Astrocyte (in vitro differentiated cells and primary cell): ENCODE data around the gene WSB1. TPM values are rescaled to one million over a fixed set of nuclear protein-coding genes. Genes with fewer than 3 reads are reported as not detected.

ENCODE experiments used
- DNase-seq: peaks from one replicate; pipeline ENCODE4 v3.0.0-alpha.2; 2010; ENCODE audit warnings: low read depth
- FAIRE-seq: peaks from 2 replicates; lab custom pipeline; 2011; peaks lifted over from hg19 to GRCh38; lab: Jason Lieb, UNC
- H2AFZ ChIP-seq: 2 replicates; pipeline ENCODE4 v1.6.0; 2012; ENCODE audit warnings: low read depth, low read length, inconsistent platforms
- H3K27ac ChIP-seq: 2 replicates; pipeline ENCODE4 v1.5.1; 2011; ENCODE audit warnings: low read depth, low read length, inconsistent platforms
- H3K27me3 ChIP-seq: 2 replicates; pipeline ENCODE4 v1.6.0; 2011; ENCODE audit warnings: low read length, inconsistent platforms; ENCODE audit not compliant: insufficient read depth
- H3K36me3 ChIP-seq: 2 replicates; pipeline ENCODE4 v1.5.1; 2011; ENCODE audit warnings: low read length, inconsistent platforms; ENCODE audit not compliant: insufficient read depth
- H3K4me1 ChIP-seq: 2 replicates; pipeline ENCODE4 v1.5.1; 2011; ENCODE audit warnings: low read length, inconsistent platforms; ENCODE audit not compliant: insufficient read depth
- H3K4me2 ChIP-seq: 2 replicates; pipeline ENCODE4 v1.6.0; 2012; ENCODE audit warnings: low read length, inconsistent platforms
- H3K4me3 ChIP-seq: 2 replicates; pipeline ENCODE4 v1.5.1; 2011; ENCODE audit warnings: low read depth, mild to moderate bottlenecking, low read length, inconsistent platforms; ENCODE audit not compliant: insufficient read depth
- H3K79me2 ChIP-seq: 2 replicates; pipeline ENCODE4 v1.6.0; 2012; ENCODE audit warnings: mild to moderate bottlenecking, low read length, inconsistent platforms; ENCODE audit not compliant: insufficient read depth
- H3K9ac ChIP-seq: 2 replicates; pipeline ENCODE4 v1.6.0; 2012; ENCODE audit warnings: mild to moderate bottlenecking, low read length, inconsistent platforms
- H3K9me3 ChIP-seq: 2 replicates; pipeline ENCODE4 v1.5.1; 2012; ENCODE audit warnings: low read depth, mild to moderate bottlenecking, low read length, inconsistent platforms; ENCODE audit not compliant: insufficient read depth
- H4K20me1 ChIP-seq: 2 replicates; pipeline ENCODE4 v1.6.0; 2012; ENCODE audit warnings: low read length, inconsistent platforms; ENCODE audit not compliant: insufficient read depth
- H3K27ac Mint-ChIP-seq: one replicate; pipeline ENCODE4 v1.8.0; 2021; ENCODE audit warnings: mild to moderate bottlenecking, mixed read lengths; ENCODE audit not compliant: unreplicated experiment
- H3K27me3 Mint-ChIP-seq: one replicate; pipeline ENCODE4 v1.8.0; 2021; ENCODE audit warnings: low read depth, mixed read lengths; ENCODE audit not compliant: unreplicated experiment
- H3K36me3 Mint-ChIP-seq: one replicate; pipeline ENCODE4 v1.8.0; 2021; ENCODE audit warnings: low read depth, mixed read lengths; ENCODE audit not compliant: unreplicated experiment
- H3K4me1 Mint-ChIP-seq: one replicate; pipeline ENCODE4 v1.8.0; 2021; ENCODE audit warnings: low read depth, mixed read lengths; ENCODE audit not compliant: unreplicated experiment
- H3K4me3 Mint-ChIP-seq: one replicate; pipeline ENCODE4 v1.8.0; 2021; ENCODE audit warnings: mild to moderate bottlenecking, moderate library complexity, mixed read lengths; ENCODE audit not compliant: unreplicated experiment
- H3K9me3 Mint-ChIP-seq: one replicate; pipeline ENCODE4 v1.8.0; 2021; ENCODE audit warnings: mild to moderate bottlenecking, mixed read lengths; ENCODE audit not compliant: unreplicated experiment
- EZH2 ChIP-seq: IDR thresholded peaks from 2 replicates; pipeline ENCODE4 v1.6.1; 2012; ENCODE audit warnings: mild to moderate bottlenecking, low read length, inconsistent platforms; ENCODE audit not compliant: insufficient read depth
- total RNA-seq: library from RNA; stranded (reverse); gene quantifications from 2 replicates; pipeline ENCODE4 v1.2.1, GENCODE V29; 2021
- TF ChIP-seq, protein P1 (sequence below): IDR thresholded peaks from 2 replicates; pipeline ENCODE4 v1.5.1; 2011; ENCODE audit warnings: low read depth, mild to moderate bottlenecking, inconsistent platforms, low read length, moderate library complexity; ENCODE audit not compliant: insufficient read depth

The WSB1 gene
- total RNA-seq, 1 donor from 2014 or later: 217 TPM

DNA sequence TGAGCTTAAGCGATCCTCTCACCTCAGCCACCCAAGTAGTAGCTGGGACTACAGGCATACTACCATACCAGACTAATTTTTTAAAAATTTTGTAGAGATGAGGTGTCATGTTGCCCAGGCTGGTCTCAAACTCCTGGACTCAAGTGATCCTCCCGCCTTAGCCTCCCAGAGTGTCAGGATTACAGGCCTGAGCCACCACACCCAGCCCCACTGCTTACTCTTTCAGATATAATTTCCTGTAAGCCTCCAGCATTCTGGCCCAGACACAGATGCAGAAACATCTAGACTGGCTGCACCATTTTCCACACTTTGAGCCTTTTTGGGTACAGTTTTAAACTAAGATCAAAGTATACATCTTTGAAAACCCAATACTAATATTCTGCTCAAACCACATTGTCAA lies 8.4 kb upstream of the WSB1 start:
- no peaks in the 10 kb centered on the region for H4K20me1 ChIP-seq
- H3K9me3 Mint-ChIP-seq: no peaks in the 10 kb centered on the region
- H3K4me2 ChIP-seq: no peak overlapping the region
- peaks cover 5% of the 10 kb centered on the region for H3K27me3 ChIP-seq
- no peak overlapping the region for H3K4me3 Mint-ChIP-seq
- TF ChIP-seq EZH2: no peak
- TF ChIP-seq, protein P1, sequence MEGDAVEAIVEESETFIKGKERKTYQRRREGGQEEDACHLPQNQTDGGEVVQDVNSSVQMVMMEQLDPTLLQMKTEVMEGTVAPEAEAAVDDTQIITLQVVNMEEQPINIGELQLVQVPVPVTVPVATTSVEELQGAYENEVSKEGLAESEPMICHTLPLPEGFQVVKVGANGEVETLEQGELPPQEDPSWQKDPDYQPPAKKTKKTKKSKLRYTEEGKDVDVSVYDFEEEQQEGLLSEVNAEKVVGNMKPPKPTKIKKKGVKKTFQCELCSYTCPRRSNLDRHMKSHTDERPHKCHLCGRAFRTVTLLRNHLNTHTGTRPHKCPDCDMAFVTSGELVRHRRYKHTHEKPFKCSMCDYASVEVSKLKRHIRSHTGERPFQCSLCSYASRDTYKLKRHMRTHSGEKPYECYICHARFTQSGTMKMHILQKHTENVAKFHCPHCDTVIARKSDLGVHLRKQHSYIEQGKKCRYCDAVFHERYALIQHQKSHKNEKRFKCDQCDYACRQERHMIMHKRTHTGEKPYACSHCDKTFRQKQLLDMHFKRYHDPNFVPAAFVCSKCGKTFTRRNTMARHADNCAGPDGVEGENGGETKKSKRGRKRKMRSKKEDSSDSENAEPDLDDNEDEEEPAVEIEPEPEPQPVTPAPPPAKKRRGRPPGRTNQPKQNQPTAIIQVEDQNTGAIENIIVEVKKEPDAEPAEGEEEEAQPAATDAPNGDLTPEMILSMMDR: no peak
- no peak overlapping the region for H3K27ac ChIP-seq
- no peaks in the 10 kb centered on the region for H3K4me1 ChIP-seq
- no peak overlapping the region for H3K9ac ChIP-seq
- no peak overlapping the region for H3K4me3 ChIP-seq
- H2AFZ ChIP-seq: no peak overlapping the region
- FAIRE-seq (no peak), DNase-seq (no peak)
- no peak overlapping the region for H3K27ac Mint-ChIP-seq
- no peaks in the 10 kb centered on the region for H3K79me2 ChIP-seq
- peaks cover 5% of the 10 kb centered on the region for H3K27me3 Mint-ChIP-seq
- no peaks in the 10 kb centered on the region for H3K4me1 Mint-ChIP-seq
- no peaks in the 10 kb centered on the region for H3K36me3 Mint-ChIP-seq
- no peaks in the 10 kb centered on the region for H3K9me3 ChIP-seq
- H3K36me3 ChIP-seq: no peaks in the 10 kb centered on the region

DNA sequence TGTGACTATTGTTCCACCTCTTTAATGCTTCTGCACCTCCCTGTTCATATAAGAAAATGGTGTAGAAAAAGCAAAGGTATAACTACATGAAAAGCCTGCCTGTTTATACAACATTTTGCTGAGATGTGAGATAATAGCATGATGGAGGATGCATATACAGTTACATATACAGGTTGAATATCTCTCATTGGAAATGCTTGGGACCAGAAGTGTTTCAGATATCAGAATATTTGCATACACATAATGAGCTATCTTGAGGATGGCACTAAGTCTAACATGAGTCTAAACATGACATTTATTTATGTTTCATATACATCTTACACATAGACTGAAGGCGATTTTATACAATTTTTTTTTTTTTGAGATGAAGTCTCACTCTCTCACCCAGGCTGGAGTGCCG lies 5.7 kb upstream of the WSB1 start:
- Histone ChIP-seq H3K36me3 (no peaks in the 10 kb centered on the region), H3K9me3 (no peaks in the 10 kb centered on the region), H3K9ac (no peak overlapping the region), H3K4me2 (no peak overlapping the region), H3K4me3 (no peak overlapping the region), H4K20me1 (no peaks in the 10 kb centered on the region), H3K4me1 (no peaks in the 10 kb centered on the region), H2AFZ (no peak overlapping the region), H3K27ac (no peak overlapping the region), H3K27me3 (peaks cover 3% of the 10 kb centered on the region), H3K79me2 (no peaks in the 10 kb centered on the region)
- H3K27ac Mint-ChIP-seq: no peak overlapping the region
- H3K27me3 Mint-ChIP-seq: no peaks in the 10 kb centered on the region
- no peak for FAIRE-seq
- no peaks in the 10 kb centered on the region for H3K36me3 Mint-ChIP-seq
- no peaks in the 10 kb centered on the region for H3K9me3 Mint-ChIP-seq
- TF ChIP-seq, protein P1: no peak
- no peak for TF ChIP-seq EZH2
- no peaks in the 10 kb centered on the region for H3K4me1 Mint-ChIP-seq
- no peak for DNase-seq
- no peak overlapping the region for H3K4me3 Mint-ChIP-seq

DNA sequence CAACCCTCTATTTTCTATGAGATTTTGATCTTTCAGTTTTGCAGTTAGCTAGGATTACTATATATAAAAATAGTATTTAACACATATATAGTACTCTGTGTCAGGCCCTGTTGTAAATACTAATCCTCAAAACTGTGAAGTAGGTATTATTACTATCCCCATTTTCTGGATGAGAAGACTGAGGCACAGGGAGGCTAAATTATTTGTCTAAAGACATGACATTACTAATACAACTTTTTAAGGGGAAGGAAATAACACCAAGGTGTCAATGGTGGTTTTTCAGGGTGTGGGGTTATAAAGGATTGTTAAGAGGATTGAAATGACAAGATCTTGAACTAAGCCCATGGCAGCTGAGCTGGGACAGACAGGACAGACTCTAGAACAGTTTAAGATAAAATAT lies 4.1 kb upstream of the WSB1 start:
- Histone ChIP-seq H3K9me3 (no peaks in the 10 kb centered on the region), H3K9ac (no peak overlapping the region), H3K79me2 (peaks cover 9% of the 10 kb centered on the region), H3K4me1 (peaks cover 5% of the 10 kb centered on the region), H3K36me3 (no peaks in the 10 kb centered on the region), H3K27me3 (peaks cover 3% of the 10 kb centered on the region), H3K27ac (no peak overlapping the region), H3K4me2 (no peak overlapping the region), H2AFZ (no peak overlapping the region), H4K20me1 (peaks cover 4% of the 10 kb centered on the region), H3K4me3 (no peak overlapping the region)
- TF ChIP-seq EZH2: no peak
- TF ChIP-seq, protein P1: no peak
- Mint-ChIP-seq H3K9me3 (no peaks in the 10 kb centered on the region), H3K4me1 (no peaks in the 10 kb centered on the region), H3K36me3 (no peaks in the 10 kb centered on the region), H3K27me3 (no peaks in the 10 kb centered on the region), H3K4me3 (no peak overlapping the region), H3K27ac (no peak overlapping the region)
- DNase-seq (no peak), FAIRE-seq (no peak)
